CD4-positive, alpha-beta T cell treated with Interferon gamma for 1 hour (primary cell): ENCODE results near the gene LRRC19.

Source experiments
- DNase-seq: peaks from one replicate; pipeline ENCODE4 v3.0.0-alpha.2; 2020

Gene LRRC19

DNA sequence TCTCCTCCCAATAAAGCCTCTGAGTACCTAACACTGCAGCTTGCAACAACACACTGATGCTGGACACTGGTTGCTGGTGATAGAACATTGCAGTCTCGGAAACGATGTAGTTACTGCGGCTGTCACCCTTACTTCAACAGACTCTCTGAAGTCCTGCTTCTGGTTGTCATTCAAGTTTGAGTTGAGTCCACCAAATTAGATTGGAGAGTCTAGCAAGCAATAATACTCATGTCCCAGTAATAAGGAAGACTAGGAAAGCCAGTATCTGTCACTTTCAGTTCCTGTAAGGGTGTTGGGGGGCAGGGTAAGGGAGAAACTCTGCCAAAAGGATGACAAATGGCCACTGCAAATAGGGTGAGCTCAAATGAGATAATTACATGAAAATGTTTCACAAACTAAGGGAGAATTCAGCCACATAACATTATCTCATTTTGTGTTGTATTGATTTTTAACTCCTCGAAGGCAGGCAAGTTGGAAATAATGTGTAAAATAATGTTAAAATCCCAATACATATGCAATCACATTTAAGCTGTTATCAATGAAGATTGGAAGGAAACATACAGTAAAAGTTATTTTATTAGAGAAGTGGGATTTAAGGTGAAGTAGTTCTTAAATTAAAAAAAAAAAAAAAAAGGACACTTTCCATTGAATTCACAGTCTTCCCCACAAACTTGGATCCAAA lies 50.1 kb downstream of the LRRC19 start:
- peak; percentile 6 for DNase-seq

GRCh38 chr9:26954050-26954508 lies 51.4 kb downstream of the LRRC19 start:
- no peak for DNase-seq

GRCh38 chr9:26951794-26952193 lies 53.7 kb downstream of the LRRC19 start:
- DNase-seq = no peak

DNA sequence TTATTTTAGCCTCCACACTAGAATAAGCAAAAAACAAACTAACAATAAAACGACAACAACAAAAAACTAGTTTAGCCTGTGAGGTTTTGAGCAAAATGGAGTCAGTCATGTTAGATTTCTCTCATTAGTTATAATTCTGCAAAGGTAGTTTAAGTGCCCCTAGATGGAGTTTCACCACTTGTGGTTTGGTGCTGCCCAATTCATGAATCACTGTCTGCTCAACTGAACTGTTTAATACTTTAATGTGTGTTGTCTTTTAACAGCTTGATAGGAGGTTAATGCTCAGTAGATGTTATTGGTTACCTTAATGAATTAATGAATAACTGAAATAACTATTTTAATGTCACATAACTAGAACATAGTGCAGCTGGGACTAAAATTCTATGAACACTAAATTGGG lies 55.0 kb downstream of the LRRC19 start:
- DNase-seq = no peak

DNA sequence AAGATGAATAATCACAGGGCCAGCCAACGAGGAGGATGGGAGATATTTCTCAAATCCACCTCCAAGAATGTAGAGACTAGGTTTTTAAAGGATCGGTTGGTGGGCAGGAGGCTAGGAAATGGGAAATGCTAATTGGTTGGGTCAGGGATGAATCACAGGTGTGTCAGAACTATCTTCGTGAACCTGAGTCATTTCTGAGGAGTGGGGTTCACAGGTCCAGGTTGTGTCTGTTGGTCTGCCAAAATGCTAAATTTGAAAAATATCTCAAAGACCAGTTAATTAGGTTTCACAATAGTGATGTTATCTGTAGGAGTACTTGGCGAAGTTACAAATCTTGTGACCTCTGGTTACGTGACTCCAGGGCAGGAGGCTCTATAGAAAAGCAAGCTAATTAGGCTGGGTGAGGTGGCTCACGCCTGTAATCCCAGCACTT lies 55.8 kb downstream of the LRRC19 start:
- no peak for DNase-seq

DNA sequence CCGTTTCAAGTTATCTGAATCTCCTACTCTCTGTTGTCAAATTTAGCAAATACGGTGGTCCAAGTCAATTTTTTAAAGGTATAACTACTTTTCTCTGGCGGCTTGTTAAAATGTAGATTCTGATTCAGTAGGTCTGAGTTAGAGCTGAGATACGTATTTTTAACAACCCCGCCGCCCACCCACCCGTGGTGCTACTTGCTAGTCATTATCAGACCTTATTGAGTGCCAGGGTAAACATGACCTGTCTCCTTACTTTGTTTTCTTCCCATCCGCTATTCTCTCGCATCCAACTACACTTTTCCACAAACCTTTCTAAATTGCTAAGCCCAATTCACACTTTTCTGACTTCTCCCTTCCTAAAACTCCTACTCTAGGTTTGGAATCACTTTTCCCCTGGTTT lies 57.7 kb downstream of the LRRC19 start:
- DNase-seq = no peak

GRCh38 chr9:26946753-26947727 lies 58.4 kb downstream of the LRRC19 start, which contains the start of gene PLAA:
PLAA (minus strand) TSS chr9:26947242; CDS start chr9:26947045, 197 bp downstream.
- peak; percentile 84 for DNase-seq

- DNase-seq = no peak
Observed at GRCh38 chr9:26945591-26945990, 59.9 kb downstream of the LRRC19 start.
